ENCODE data around the gene STUM. TPM values are rescaled to one million over a fixed set of nuclear protein-coding genes. Genes with fewer than 3 reads are reported as not detected.

The STUM gene
- total RNA-seq, 4 donors from 2014 or later = 0.15 to 3.2 (median 0.34) TPM

GRCh38 chr1:226526801-226527595 is 21.6 kb upstream of the STUM start:
- Histone ChIP-seq H3K4me1 (peaks cover 0 to 5% (median 0%) of the 10 kb centered on the region in 3 donors), H3K27me3 (peaks cover 0 to 28% (median 0%) of the 10 kb centered on the region in 4 donors), H3K36me3 (no peaks in the 10 kb centered on the region), H3K27ac (peak overlapping the region in 1 of 4 donors; percentile 17), H3K9me3 (peaks cover 0 to 5% (median 0%) of the 10 kb centered on the region in 3 donors), H3K4me3 (peak overlapping the region in 2 of 4 donors; percentile 8 to 34)
- WGBS, 2 donors = 63 to 68% methylated on average over 6 to 12 of the region's 21 CpGs
- TF ChIP-seq CTCF (IDR thresholded peaks at IDR 0.05) = no peak
- TF ChIP-seq POLR2A (IDR thresholded peaks at IDR 0.05) = no peak
- DNase-seq = no peak
- intact Hi-C loops (cut with DNase I) = no loop called here

GRCh38 chr1:226529891-226530290 is 18.7 kb upstream of the STUM start:
- H3K27me3 ChIP-seq = peaks cover 0 to 25% (median 0%) of the 10 kb centered on the region in 4 donors
- H3K27ac ChIP-seq = no peak overlapping the region
- H3K4me3 ChIP-seq = no peak overlapping the region
- intact Hi-C loops (cut with DNase I) = no loop called here
- peaks cover 0 to 5% (median 0%) of the 10 kb centered on the region in 3 donors for H3K4me1 ChIP-seq
- 88 to 100% methylated on average over 2 to 5 of the region's 7 CpGs for whole genome bisulfite sequencing, 2 donors
- DNase-seq = no peak
- H3K9me3 ChIP-seq = no peaks in the 10 kb centered on the region
- TF ChIP-seq CTCF (IDR thresholded peaks at IDR 0.05) (no peak), POLR2A (IDR thresholded peaks at IDR 0.05) (no peak)
- H3K36me3 ChIP-seq = no peaks in the 10 kb centered on the region

- 74 to 90% methylated on average over 5 to 6 of the region's 6 CpGs for WGBS, 2 donors
Observed at GRCh38 chr1:226530591-226530990, 18.0 kb upstream of the STUM start.

GRCh38 chr1:226531360-226532093 is 17.0 kb upstream of the STUM start:
- Histone ChIP-seq H3K9me3 (no peaks in the 10 kb centered on the region), H3K27me3 (peaks cover 0 to 25% (median 0%) of the 10 kb centered on the region in 4 donors), H3K4me1 (peaks cover 0 to 5% (median 0%) of the 10 kb centered on the region in 3 donors), H3K36me3 (no peaks in the 10 kb centered on the region), H3K4me3 (no peak overlapping the region), H3K27ac (no peak overlapping the region)
- no peak for TF ChIP-seq POLR2A (IDR thresholded peaks at IDR 0.05)
- TF ChIP-seq CTCF (IDR thresholded peaks at IDR 0.05) = no peak
- WGBS, 2 donors = 83 to 88% methylated on average over 4 of the region's 4 CpGs
- intact Hi-C loops (cut with DNase I) = no loop called here
- DNase-seq = no peak

More at GRCh38 chr1:226530591-226530990, 18.0 kb upstream of the STUM start:
- DNase-seq = no peak
- intact Hi-C loops (cut with DNase I) = no loop called here
- Histone ChIP-seq H3K9me3 (no peaks in the 10 kb centered on the region), H3K27ac (no peak overlapping the region), H3K27me3 (peaks cover 0 to 25% (median 0%) of the 10 kb centered on the region in 4 donors), H3K4me3 (no peak overlapping the region), H3K36me3 (no peaks in the 10 kb centered on the region), H3K4me1 (peaks cover 0 to 5% (median 0%) of the 10 kb centered on the region in 3 donors)
- TF ChIP-seq POLR2A (IDR thresholded peaks at IDR 0.05) (no peak), CTCF (IDR thresholded peaks at IDR 0.05) (no peak)

GRCh38 chr1:226532553-226532952 is 16.0 kb upstream of the STUM start:
- intact Hi-C loops (cut with DNase I) = no loop called here
- H3K9me3 ChIP-seq = no peaks in the 10 kb centered on the region
- no peak overlapping the region for H3K4me3 ChIP-seq
- WGBS, 2 donors = 70 to 93% methylated on average over 2 of the region's 2 CpGs
- no peak overlapping the region for H3K27ac ChIP-seq
- DNase-seq = no peak
- H3K36me3 ChIP-seq = no peaks in the 10 kb centered on the region
- peaks cover 0 to 25% (median 0%) of the 10 kb centered on the region in 4 donors for H3K27me3 ChIP-seq
- H3K4me1 ChIP-seq = no peaks in the 10 kb centered on the region
- TF ChIP-seq POLR2A (IDR thresholded peaks at IDR 0.05) (no peak), CTCF (IDR thresholded peaks at IDR 0.05) (no peak)
